ENCODE data around the gene MCTP1.

- no peak for TF ChIP-seq EZH2phosphoT487 (IDR thresholded peaks at IDR 0.05; ENCODE audit: insufficient read depth, low read depth)
- TF ChIP-seq EZH2 (IDR thresholded peaks at IDR 0.05; ENCODE audit: insufficient read depth, poor library complexity, severe bottlenecking) = no peak
Measured at GRCh38 chr5:95059636-95060035, 225.3 kb downstream of the MCTP1 start.

Data from GM23248 (cell line).